PC-9 (cell line): ENCODE results near the gene SEC11A. TPM values are rescaled to one million over a fixed set of nuclear protein-coding genes. Genes with fewer than 3 reads are reported as not detected.
A peak's percentile ranks its signal among the peaks of the same experiment; 100 is the strongest.

Experiments used
- BruUV-seq: library from RNA; stranded (reverse); fragments of 400-500 nt; replicated peaks from 2 replicates; lab custom pipeline; 2021; lab: Mats Ljungman, UMichigan
- CTCF ChIA-PET: fragments of 300-600 bp; sonication (Branson Sonifier 250); formaldehyde crosslinking; loops from one replicate; lab custom pipeline; 2022; ENCODE audit warnings: antibody characterized with exemption; lab: Charles Lee
- POLR2A ChIA-PET: fragments of 300-600 bp; sonication (Branson Sonifier 250); formaldehyde crosslinking; loops from one replicate; lab custom pipeline; 2022; ENCODE audit warnings: antibody characterized with exemption; ENCODE audit not compliant: unreplicated experiment; lab: Charles Lee
- DNase-seq, 2 experiments: peaks; one replicate each; pipeline versions ENCODE4 v3.0.0 to v3.0.0-alpha.2; 2015 to 2022; ENCODE audit warnings: mixed read lengths in 1 of 2
- H2AFZ ChIP-seq: fragments of 200-600 bp; sonication (generic); 2 replicates; pipeline ENCODE4 v1.8.1; 2017; ENCODE audit warnings: antibody characterized with exemption
- H3F3A ChIP-seq: fragments of 200-600 bp; sonication (generic); 2 replicates; pipeline ENCODE4 v1.8.1; 2017; ENCODE audit warnings: antibody characterized with exemption, mild to moderate bottlenecking, low read depth; ENCODE audit not compliant: insufficient read depth
- H3K27ac ChIP-seq: fragments of 200-600 bp; sonication (generic); 2 replicates; pipeline ENCODE4 v1.6.1; 2016; ENCODE audit warnings: mixed run types
- H3K27me3 ChIP-seq: fragments of 200-600 bp; sonication (generic); 2 replicates; pipeline ENCODE4 v1.6.1; 2016; ENCODE audit warnings: low read depth, mixed run types; ENCODE audit not compliant: insufficient read depth
- H3K36me3 ChIP-seq: fragments of 200-600 bp; sonication (generic); 2 replicates; pipeline ENCODE4 v1.6.1; 2016; ENCODE audit warnings: low read depth, mixed run types
- H3K4me1 ChIP-seq: fragments of 200-600 bp; sonication (generic); replicated peaks from 2 replicates; pipeline ENCODE4 v1.6.1; 2016; ENCODE audit warnings: mixed run types; ENCODE audit not compliant: insufficient read depth
- H3K4me2 ChIP-seq: fragments of 200-600 bp; sonication (generic); 2 replicates; pipeline ENCODE4 v1.6.1; 2017; ENCODE audit warnings: mixed run types
- H3K4me3 ChIP-seq: fragments of 200-600 bp; sonication (generic); 2 replicates; pipeline ENCODE4 v1.6.1; 2016; ENCODE audit warnings: mixed run types
- H3K79me2 ChIP-seq: fragments of 200-600 bp; sonication (generic); 2 replicates; pipeline ENCODE4 v1.6.1; 2017; ENCODE audit warnings: low read depth, mixed run types
- H3K9me2 ChIP-seq: fragments of 200-600 bp; sonication (generic); 2 replicates; pipeline ENCODE4 v1.8.1; 2017; ENCODE audit warnings: mild to moderate bottlenecking; ENCODE audit not compliant: insufficient read depth
- H3K9me3 ChIP-seq: fragments of 200-600 bp; sonication (generic); 2 replicates; pipeline ENCODE4 v1.8.1; 2016; ENCODE audit warnings: low read depth; ENCODE audit not compliant: insufficient read depth
- H4K20me1 ChIP-seq: fragments of 200-600 bp; sonication (generic); 2 replicates; pipeline ENCODE4 v1.8.1; 2017; ENCODE audit not compliant: insufficient read depth
- EZH2 ChIP-seq: fragments of 200-600 bp; sonication (generic); IDR thresholded peaks from 2 replicates; pipeline ENCODE4 v1.8.0; 2017; ENCODE audit warnings: antibody characterized with exemption, low read depth
- intact Hi-C: fragments of 100-400 bp; cut with micrococcal nuclease; formaldehyde crosslinking; loops from one replicate; pipeline ENCODE4 v1.10.0; 2022; ENCODE audit not compliant: unreplicated experiment
- total RNA-seq: library from RNA; stranded (reverse); gene quantifications from 2 replicates; pipeline ENCODE4 v1.2.3, GENCODE V29; 2021
- TF ChIP-seq, protein P1 (sequence below): fragments of 200-600 bp; sonication (generic); conservative IDR thresholded peaks from 2 replicates; pipeline ENCODE4 v1.6.1; 2017; ENCODE audit warnings: mixed run types, antibody characterized with exemption, mild to moderate bottlenecking, moderate library complexity

The SEC11A gene
- total RNA-seq, 1 experiment from 2014 or later, result 174 TPM

DNA sequence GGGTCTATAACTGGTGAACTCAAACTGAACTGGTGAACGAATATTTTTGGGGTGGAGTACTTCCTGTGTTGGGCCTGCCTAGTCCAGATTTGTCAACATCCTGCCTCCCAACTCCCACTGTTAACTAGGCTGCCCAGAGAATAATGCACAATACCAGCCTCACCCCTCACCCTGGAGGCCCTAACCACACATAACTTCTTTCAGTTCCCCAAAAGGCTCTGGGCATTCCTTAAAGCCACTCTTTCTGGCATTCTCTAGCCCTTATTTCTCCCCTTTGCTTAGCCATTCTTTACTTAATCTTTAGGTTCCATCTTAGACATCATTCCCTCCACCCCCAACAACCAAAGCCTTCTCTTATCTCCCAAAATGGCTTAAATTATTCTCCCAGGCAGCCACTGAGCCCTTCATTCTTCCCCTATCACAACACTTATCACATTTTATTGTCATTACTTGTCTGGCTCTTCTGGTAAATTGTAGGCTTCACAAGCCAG, 9.1 kb upstream of the SEC11A start:
- H3K4me1 ChIP-seq, result peaks cover 16% of the 10 kb centered on the region
- ChIA-PET CTCF (no interaction called here), POLR2A (interaction anchor here (0.7 kb wide), 1 partner anchor 8 kb away, joined by 4 read pairs; no protein-coding TSS in a partner anchor)
- no peak for TF ChIP-seq EZH2
- TF ChIP-seq, protein P1, sequence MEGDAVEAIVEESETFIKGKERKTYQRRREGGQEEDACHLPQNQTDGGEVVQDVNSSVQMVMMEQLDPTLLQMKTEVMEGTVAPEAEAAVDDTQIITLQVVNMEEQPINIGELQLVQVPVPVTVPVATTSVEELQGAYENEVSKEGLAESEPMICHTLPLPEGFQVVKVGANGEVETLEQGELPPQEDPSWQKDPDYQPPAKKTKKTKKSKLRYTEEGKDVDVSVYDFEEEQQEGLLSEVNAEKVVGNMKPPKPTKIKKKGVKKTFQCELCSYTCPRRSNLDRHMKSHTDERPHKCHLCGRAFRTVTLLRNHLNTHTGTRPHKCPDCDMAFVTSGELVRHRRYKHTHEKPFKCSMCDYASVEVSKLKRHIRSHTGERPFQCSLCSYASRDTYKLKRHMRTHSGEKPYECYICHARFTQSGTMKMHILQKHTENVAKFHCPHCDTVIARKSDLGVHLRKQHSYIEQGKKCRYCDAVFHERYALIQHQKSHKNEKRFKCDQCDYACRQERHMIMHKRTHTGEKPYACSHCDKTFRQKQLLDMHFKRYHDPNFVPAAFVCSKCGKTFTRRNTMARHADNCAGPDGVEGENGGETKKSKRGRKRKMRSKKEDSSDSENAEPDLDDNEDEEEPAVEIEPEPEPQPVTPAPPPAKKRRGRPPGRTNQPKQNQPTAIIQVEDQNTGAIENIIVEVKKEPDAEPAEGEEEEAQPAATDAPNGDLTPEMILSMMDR, result no peak
- peak overlapping the region; percentile 66 for H3K27ac ChIP-seq
- no peak overlapping the region for H3K4me3 ChIP-seq
- H3K36me3 ChIP-seq, result no peaks in the 10 kb centered on the region
- H3K79me2 ChIP-seq, result no peaks in the 10 kb centered on the region
- intact Hi-C loops, result no loop called here
- peak overlapping the region; percentile 46 for H3K4me2 ChIP-seq
- H2AFZ ChIP-seq, result peak overlapping the region; percentile 64
- H3K27me3 ChIP-seq, result no peaks in the 10 kb centered on the region
- peak in 1 of 2 experiments; percentile 26 for DNase-seq
- H3K9me2 ChIP-seq, result no peaks in the 10 kb centered on the region; the same call in 1 of the 2 replicates
- no peaks in the 10 kb centered on the region for H4K20me1 ChIP-seq
- peaks cover 12% of the 10 kb centered on the region for H3F3A ChIP-seq
- no peaks in the 10 kb centered on the region for H3K9me3 ChIP-seq
- no TSS peak for BruUV-seq

DNA sequence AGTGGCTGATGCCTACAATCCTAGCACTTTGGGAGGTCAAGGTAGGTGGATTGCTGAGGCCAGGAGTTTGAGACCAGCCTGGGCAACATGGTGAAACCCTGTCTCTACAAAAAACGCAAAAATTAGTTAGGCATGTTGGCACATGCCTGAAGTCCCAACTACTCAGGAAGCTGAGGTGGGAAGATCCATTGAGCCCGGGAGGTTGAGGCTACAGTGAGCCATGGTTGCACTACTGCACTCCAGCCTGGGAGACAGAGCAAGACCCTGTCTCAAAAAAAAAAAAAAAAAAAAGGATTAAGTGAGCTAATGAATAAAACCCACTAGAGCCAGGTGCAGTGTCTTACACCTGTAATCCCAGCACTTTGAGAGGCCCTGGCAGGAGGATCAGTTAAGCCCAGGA, 6.7 kb upstream of the SEC11A start:
- Histone ChIP-seq H3K4me1 (peaks cover 16% of the 10 kb centered on the region), H3K27ac (no peak overlapping the region), H3K9me2 (no peaks in the 10 kb centered on the region; the same call in 1 of the 2 replicates), H3K4me2 (no peak overlapping the region), H3K9me3 (no peaks in the 10 kb centered on the region), H4K20me1 (no peaks in the 10 kb centered on the region), H3K27me3 (no peaks in the 10 kb centered on the region), H3K4me3 (no peak overlapping the region), H3K36me3 (no peaks in the 10 kb centered on the region), H3K79me2 (peaks cover 4% of the 10 kb centered on the region; the same call in 1 of the 2 replicates), H3F3A (peaks cover 12% of the 10 kb centered on the region), H2AFZ (no peak overlapping the region)
- CTCF ChIA-PET, result no interaction called here
- TF ChIP-seq, protein P1, result no peak
- TF ChIP-seq EZH2, result no peak
- intact Hi-C loops, result no loop called here
- no TSS peak for BruUV-seq
- POLR2A ChIA-PET, result no interaction called here
- DNase-seq, result no peak

DNA sequence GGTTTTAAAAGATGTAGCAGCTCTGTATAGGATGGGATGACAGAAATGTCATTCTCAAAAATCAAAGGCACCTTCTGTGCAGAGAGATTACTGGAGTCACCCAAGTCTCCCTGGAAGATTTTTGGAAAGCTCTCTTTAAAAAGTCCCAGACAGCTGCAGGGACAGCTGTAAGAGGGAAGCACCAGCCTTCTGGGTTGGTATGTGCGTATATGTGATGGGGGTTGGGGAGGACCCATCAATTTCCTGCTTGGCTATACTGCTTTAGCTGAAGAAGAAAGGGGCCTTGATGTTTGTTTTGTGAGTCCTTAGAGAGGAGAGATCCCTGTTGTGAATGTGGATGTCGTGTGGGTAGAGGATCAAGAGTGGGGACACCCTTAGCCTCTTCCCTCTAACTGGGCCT, 5.4 kb upstream of the SEC11A start:
- intact Hi-C loops, result no loop called here
- no peak for DNase-seq
- Histone ChIP-seq H3K27ac (no peak overlapping the region), H3K27me3 (no peaks in the 10 kb centered on the region), H3F3A (peaks cover 18% of the 10 kb centered on the region), H2AFZ (no peak overlapping the region), H3K9me2 (no peaks in the 10 kb centered on the region; the same call in 1 of the 2 replicates), H3K4me3 (no peak overlapping the region), H3K36me3 (no peaks in the 10 kb centered on the region), H3K79me2 (peaks cover 10% of the 10 kb centered on the region; the same call in 1 of the 2 replicates), H3K4me2 (no peak overlapping the region), H4K20me1 (no peaks in the 10 kb centered on the region), H3K9me3 (no peaks in the 10 kb centered on the region), H3K4me1 (peaks cover 16% of the 10 kb centered on the region)
- no TSS peak for BruUV-seq
- ChIA-PET CTCF (no interaction called here), POLR2A (interaction anchor here (0.6 kb wide), 1 partner anchor 11 kb away, joined by 25 read pairs; no protein-coding TSS in a partner anchor)
- no peak for TF ChIP-seq EZH2
- TF ChIP-seq, protein P1, result no peak
